ENCODE results near the gene ADCY4.
"Not testable (repeated sequence)": the region's sequence is repeated elsewhere in the genome, so short reads cannot be mapped to it uniquely, and the experiment has no call there.

The ADCY4 gene

GRCh38 chr14:24366721-24367513 lies 32.0 kb upstream of the ADCY4 start:
- peak; percentile 8 for DNase-seq

- DNase-seq: no peak
These were observed 31.5 kb upstream of the ADCY4 start for GRCh38 chr14:24366413-24366720.

GRCh38 chr14:24365600-24366412 lies 30.9 kb upstream of the ADCY4 start:
- peak; percentile 60 for DNase-seq

DNA sequence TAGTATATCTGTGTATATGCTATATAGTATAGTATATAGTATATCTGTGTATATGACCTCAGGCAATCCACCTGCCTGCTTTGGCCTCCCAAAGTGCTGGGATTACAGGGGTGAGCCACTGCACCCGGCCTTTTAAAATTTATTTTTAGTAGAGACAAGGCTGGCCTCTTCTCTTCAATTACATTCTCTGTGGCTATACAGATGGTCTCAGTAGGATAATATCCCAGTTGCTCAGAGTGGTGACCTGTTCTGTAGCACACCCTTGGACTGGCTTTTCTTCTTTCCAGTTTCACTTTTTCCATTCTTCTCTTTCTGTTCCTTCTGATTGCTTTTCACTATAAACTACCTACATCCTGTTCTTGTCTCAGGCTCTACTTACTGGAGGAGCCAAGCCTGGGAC lies 30.0 kb upstream of the ADCY4 start:
- no peak for DNase-seq

GRCh38 chr14:24363401-24363800 lies 28.5 kb upstream of the ADCY4 start:
- DNase-seq: no peak

DNA sequence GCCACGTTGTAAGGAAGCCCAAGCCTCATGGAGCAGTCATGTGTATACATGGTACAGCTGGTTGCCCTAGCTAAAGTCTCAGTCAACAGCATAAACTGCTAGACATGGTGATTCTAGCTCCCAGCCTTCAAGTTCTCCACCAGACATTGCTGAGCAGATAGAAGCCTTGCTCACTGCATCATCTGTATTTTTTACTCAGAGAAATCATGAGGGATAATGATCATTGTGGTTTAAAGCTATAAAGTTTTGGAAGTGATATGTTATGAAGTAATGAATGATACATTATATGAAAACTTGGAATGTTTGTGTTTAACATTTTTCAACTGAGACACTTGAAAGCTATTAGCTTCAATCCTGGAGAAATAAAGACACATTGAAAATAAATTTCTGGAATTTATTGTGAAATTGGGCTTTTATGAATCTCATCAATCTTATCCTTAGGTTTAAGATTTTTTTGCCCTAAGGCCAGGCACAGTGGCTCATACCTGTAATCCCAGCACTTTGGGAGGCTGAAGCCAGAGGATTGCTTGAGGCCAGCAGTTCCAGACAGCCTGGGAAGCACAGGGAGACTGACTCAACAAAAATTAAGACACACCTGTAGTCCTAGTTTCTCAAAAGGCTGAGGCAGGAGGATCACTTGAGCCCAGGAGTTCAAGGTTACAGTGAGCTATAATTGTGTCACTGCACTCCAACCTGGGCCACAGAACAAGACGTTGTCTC lies 27.5 kb upstream of the ADCY4 start:
- DNase-seq: no peak

DNA sequence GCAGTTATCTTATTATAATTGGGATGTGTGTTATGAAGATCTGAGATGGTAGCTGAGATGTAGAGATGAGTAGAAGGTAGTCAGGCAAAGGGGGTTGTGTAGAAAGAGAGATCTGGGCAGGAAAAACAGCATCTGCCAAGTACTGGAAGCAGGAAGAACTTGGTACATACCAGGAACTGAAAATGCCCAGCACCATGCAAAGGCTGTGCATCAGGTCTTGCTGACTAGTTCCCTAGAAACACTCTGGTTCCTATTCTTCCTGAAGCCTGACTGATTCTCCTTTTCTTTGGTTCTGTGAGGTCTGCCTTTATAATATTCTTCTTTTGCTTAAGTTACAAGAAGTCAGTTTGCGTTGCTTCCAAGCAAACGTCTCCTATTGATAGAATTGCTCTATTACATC lies 26.5 kb upstream of the ADCY4 start:
- no peak for DNase-seq

DNA sequence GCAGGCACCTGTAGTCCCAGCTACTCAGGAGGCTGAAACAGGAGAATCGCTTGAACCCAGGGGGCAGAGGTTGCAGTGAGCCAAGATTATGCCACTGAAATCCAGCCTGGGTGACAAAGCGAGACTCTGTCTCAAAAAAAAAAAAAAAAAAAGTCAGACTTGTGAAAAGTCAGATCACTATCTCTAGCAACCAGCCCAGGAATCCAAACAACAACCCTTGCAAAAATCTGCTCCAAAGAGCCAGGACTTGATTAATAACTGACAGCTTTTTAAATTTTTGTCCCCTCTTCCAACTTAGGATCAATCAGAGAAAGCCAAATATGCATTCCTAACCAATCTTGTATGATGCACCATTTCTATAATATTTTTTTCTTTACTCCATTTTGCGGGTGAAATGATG lies 25.4 kb upstream of the ADCY4 start:
- no peak for DNase-seq

GRCh38 chr14:24356208-24356607 lies 21.3 kb upstream of the ADCY4 start:
- DNase-seq: no peak

DNA sequence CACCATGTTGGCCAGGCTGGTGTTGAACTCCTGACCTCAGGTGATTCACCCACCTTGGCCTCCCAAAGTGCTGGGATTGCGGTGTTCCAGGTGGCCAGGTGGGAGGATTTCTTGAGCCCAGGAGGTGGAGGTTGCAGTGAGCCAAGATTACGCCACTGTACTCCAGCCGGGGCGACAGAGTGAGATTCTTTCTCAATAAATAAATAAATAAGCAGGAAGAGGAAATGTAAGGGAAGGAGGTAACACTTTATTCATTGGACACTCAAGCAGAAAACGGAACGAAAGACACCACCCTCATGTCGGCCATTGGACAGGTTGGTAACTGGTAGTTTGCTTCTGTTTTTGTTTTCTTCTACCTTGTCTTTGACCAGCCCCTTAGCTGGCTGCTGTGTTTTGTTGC lies 20.1 kb upstream of the ADCY4 start:
- DNase-seq: no peak

DNA sequence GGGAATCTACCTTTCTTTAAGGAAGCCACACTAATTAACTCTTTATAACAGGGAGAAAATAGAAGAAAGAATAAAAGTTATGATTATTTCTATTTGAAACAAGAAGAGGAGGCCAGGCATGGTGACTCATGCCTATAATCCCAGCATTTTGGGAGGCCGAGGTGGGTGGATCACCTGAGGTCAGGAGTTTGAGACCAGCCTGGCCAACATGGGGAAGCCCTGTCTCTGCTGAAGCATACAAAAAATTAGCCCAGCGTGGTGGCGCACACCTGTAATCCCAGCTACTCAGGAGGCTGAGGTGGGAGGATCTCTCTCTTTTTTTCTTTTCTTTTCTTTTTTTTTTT lies 19.6 kb upstream of the ADCY4 start:
- DNase-seq: not testable (repeated sequence)

- no peak for DNase-seq
These were observed 18.9 kb upstream of the ADCY4 start for GRCh38 chr14:24353559-24354481.

- DNase-seq: no peak
These were observed 16.6 kb upstream of the ADCY4 start for GRCh38 chr14:24351517-24351916.

DNA sequence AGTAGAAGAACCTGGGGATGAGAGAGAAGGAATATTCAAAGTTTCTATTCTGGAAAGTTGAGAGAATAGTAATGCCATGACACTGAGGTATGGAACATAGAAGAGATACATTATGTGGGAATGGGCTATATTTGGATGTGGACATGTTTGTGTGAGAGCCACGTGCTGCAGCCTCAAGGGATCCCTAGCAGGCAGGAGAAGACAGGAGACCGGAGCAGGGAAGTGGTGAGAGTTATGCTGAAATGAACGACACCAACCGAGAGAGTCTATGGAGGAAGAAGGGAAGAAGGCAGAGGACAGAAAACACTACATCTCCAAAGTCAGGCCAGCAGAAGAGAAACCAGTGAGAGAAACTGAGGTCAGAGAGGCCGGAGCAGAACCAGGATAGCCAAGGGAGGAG lies 14.9 kb upstream of the ADCY4 start:
- no peak for DNase-seq

DNA sequence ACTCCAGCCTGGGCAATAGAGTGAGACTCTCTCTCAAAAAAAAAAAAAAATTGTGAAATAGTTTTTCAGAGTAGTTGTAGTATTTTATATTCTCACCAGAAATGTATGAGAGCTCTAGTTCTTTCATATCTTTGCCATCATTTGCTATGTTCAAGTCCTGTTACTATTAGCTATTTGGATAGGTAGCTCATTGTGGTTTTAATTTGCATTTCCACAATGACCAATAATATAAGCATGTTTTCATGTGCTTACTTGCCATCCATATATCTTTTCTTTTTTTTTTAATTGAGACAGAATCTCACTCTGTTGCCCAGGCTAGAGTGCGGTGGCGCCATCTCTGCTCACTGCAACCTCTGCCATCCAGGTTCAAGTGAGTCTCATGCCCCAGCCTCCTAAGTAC lies 13.3 kb upstream of the ADCY4 start:
- DNase-seq: no peak

GRCh38 chr14:24347134-24347533 lies 12.3 kb upstream of the ADCY4 start:
- DNase-seq: no peak

DNA sequence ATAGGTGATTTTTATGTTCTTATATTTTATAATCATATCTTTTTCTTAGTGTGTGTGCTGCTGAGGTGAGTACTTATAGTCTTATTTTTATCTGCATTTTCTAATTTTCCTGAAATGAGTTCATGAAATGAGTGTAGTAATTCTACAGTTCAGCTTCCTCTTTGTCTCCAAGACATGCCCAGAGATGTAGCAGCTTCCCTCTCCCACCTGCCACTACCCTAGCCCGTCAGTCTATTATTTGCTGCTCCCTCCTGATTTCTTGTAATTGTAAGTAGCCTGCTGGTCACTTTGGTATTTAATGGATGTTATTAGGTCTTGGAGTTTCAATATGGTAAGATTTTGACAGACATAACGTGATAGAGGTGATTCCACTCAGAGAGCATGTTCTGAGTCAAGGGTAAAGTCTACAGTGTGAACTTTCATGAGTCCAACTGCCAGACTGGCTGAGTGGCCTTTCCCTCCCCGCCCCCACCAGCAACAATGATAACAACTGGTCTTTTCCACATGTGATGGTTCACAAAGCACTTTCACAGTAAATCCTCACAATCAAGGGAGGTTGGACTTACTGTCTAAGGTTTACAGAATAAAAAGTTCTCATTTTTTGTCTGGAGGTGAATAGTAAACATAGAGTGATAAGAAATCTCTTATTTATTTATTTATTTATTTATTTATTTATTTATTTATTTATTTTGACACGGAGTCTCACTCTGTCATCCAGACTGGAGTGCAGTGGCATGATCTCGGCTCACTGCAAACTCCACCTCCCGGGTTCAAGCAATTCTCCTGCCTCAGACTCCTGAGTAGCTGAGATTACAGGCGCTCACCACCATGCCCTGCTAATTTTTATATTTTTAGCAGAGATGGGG lies 9.2 kb upstream of the ADCY4 start:
- no peak for DNase-seq

DNA sequence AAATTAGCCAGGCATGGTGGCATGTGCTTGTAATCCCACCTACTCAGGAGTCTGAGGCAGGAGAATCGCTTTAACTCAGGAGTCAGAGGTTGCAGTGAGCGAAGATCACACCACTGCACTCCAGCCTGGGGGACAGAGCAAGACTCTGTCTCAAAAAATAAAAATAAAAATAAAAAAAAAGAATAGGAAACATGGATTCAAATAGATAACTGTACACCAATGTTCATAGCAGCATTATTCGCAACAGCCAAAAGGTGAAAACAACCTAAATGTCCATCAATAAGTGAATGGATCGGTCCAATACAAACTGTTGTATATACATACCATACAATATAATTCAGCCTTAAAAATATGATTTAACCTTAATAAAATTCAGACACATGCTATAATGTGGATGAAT lies 8.0 kb upstream of the ADCY4 start:
- DNase-seq: no peak

DNA sequence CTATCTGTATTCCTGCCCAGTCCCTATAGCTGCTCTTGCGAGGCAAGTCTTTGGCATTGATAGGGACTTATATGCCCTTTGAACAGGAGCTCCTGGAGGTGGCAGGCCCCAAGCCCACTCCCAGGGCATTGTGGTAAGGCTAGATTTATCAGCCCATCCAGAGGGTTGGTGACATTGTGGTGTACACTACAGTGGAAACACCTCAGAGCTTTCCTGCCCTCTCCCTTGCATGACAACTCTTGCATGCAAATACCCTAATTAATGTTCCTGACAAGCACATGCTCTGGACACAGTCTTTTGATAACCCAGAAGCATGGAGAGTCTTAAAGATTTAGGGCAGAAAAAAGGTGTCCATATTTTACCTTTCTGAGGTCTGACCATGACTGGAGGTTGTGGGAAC lies 5.7 kb upstream of the ADCY4 start:
- no peak for DNase-seq

DNA sequence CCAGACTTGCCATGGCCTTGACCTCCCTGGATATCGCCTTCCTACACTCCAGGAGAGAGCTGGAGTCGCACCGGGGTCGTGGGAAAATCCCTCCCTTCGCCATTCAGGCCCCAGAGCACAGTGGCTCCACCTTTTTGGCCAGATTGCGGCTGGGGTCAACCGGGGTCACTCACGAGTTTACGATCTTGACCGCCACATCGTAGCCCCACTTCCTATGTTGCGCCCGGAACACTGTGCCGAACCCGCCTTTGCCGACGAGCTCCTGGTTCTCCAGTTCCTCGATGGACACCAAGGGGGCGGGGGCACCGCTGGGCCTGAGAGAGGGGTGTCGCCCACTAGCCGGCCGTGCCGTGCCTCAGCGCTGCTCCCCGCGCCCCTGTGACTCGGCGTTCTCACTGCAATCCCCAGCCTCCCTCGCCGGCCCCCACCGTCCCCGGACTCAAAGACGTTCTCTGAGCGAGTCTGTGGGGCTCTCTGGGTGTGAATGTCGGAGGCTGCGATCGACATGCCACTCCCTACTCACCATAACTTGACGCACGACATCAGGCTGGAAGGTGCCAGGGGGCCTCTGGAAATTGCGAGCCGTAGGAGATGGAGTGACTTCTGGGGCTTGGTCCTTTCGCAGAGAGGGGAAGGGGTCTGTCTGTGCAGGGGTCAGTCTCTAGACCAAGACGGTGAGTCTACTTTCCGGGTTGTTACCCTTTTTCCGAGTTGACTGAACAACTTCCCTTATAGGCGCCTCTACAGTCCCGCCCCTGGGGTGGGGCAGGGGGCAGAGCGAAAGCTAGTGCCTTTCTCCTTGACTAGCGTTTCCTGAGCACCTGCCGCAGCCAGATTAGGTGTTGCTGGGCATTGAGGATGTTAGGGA lies 4.6 kb upstream of the ADCY4 start, which contains the start of gene RIPK3:
TSS of gene RIPK3 (minus strand) at position 708 of the 868 bp plus-strand sequence. CDS start at position 543, 165 bp downstream.
- DNase-seq: peak; percentile 75

DNA sequence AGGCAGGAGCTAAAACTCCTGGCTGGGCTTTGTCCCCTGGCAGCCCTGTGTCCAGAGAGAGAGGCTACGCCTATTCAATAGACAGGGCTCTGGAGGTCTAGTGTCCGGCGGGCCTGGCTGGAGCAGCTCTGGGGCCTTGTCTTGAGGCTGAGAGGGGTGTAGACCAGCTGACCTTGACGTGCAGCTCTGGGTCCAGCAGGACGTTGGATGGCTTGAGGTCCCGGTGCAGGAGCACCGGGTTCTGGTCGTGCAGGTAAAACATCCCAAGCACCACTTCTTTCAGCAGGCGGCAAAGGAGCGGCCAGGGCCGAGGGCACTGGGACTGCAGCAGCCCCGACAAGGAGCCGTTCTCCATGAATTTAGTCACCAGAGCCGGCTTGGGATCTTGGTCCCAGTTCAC lies 4.0 kb upstream of the ADCY4 start:
- no peak for DNase-seq
